HG03103 (cell line): ENCODE results near the gene EDC4.

Source experiments
- ATAC-seq: cut with Tn5 transposase; IDR thresholded peaks from one replicate; pipeline ENCODE4 v1.9.1; 2021; ENCODE audit warnings: low read depth; ENCODE audit not compliant: unreplicated experiment

EDC4 gene

DNA sequence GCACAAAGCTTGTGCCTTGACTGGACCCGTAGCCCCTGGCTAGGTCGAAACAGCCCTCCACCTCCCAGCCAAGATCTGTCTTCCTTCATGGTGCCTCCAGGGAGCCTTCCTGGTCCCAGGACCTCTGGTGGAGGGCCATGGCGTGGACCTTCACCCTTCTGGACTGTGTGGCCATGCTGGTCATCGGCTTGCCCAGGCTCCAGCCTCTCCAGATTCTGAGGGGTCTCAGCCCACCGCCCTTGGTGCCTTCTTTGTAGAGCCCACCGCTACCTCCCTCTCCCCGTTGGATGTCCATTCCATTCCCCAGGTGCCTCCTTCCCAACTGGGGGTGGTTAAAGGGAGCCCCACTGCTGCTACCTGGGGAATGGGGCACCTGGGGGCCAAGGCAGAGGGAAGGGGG lies 55.3 kb downstream of the EDC4 start:
- no peak for ATAC-seq

DNA sequence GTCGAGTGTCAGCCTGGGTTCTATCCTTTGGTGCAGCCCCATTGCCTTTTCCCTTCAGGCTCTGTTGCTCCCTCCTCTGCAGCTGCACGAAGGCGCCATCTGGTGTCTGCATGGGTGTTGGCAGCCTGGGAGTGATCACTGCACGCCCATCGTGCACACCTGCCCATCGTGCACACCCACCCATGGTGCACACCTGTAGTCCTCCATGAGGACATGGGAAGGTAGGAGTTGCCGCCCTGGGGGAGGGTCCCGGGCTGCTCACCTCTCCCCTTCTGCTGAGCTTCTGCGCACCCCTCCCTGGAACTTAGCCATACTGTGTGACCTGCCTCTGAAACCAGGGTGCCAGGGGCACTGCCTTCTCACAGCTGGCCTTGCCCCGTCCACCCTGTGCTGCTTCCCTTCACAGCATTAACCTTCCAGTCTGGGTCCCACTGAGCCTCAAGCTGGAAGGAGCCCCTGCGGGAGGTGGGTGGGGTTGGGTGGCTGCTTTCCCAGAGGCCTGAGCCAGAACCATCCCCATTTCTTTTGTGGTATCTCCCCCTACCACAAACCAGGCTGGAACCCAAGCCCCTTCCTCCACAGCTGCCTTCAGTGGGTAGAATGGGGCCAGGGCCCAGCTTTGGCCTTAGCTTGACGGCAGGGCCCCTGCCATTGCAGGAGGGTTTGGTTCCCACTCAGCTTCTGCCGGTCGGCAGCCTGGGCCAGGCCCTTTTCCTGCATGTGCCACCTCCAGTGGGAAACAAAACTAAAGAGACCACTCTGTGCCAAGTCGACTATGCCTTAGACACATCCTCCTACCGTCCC lies 55.9 kb downstream of the EDC4 start:
- ATAC-seq = peak; percentile 64

DNA sequence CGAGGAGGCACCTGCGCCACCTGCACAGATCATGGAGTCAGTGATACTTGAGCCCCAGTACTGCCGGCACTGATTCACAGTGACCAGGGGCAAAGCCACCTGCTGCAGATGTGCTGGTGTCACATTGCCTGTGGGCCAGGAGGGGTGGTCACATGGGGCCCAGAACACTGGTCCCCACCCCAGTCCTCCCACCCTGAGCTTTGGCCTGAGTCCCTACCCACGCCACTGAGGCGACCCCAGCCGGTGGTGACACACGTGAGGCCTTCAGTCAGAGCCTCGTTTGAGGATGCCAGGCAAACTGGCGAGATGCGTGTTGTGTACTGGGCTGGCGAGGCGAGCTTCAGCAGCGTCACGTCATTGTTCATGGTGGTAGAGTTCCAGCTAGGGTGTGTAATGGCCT lies 57.3 kb downstream of the EDC4 start:
- ATAC-seq = no peak

DNA sequence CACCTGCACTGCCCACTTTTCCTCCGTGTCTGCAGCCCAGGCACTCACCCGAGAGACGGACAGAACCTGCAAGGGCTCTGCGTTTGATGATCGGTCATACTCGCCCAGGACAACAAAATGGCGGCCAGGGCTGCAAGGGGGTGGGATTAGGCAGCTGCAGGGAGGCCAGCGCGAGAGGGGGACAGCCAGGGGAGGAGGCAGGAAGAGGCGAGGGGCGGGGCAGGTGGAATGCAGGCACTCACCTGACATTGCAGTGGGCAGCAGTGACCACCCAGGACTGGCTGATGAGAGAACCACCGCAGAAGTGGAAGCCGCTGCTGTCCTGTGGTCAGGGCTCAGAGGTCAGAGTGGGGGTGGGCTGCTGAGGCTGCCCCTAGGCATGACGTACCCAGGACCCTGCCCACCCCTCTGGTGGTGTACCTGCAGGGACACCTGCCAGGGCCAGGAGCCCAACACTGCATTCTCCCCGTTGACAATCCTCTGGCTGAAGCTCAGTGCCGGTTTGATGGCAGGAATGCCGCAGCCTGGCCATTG lies 57.9 kb downstream of the EDC4 start:
- no peak for ATAC-seq
